GM23248 (cell line): ENCODE results near the gene SRRM5. TPM values are rescaled to one million over a fixed set of nuclear protein-coding genes. Genes with fewer than 3 reads are reported as not detected.

Source experiments
- DNase-seq: peaks from one replicate; pipeline ENCODE4 v3.0.0-alpha.2; 2015
- H2AFZ ChIP-seq: fragments of 200-600 bp; sonication (generic); 2 replicates; pipeline ENCODE4 v1.6.1; 2016; ENCODE audit warnings: antibody characterized with exemption
- H3F3A ChIP-seq: fragments of 200-600 bp; sonication (generic); 2 replicates; pipeline ENCODE4 v1.6.1; 2016; ENCODE audit warnings: mild to moderate bottlenecking, antibody characterized with exemption, mixed run types; ENCODE audit not compliant: insufficient read depth
- H3K27ac ChIP-seq: fragments of 200-600 bp; sonication (generic); 2 replicates; pipeline ENCODE4 v1.5.1; 2016; ENCODE audit warnings: mild to moderate bottlenecking
- H3K27me3 ChIP-seq: fragments of 200-600 bp; sonication (generic); replicated peaks from 2 replicates; pipeline ENCODE4 v1.6.1; 2016; ENCODE audit warnings: mild to moderate bottlenecking; ENCODE audit not compliant: insufficient read depth
- H3K36me3 ChIP-seq: fragments of 200-600 bp; sonication (generic); 2 replicates; pipeline ENCODE4 v1.6.1; 2016; ENCODE audit warnings: low read depth, mild to moderate bottlenecking
- H3K4me1 ChIP-seq: fragments of 200-600 bp; sonication (generic); 2 replicates; pipeline ENCODE4 v1.6.1; 2016; ENCODE audit warnings: mild to moderate bottlenecking; ENCODE audit not compliant: insufficient read depth
- H3K4me2 ChIP-seq: fragments of 200-600 bp; sonication (generic); one replicate; pipeline ENCODE4 v1.6.1; 2016; ENCODE audit warnings: mild to moderate bottlenecking; ENCODE audit not compliant: unreplicated experiment
- H3K4me3 ChIP-seq: fragments of 200-600 bp; sonication (generic); 2 replicates; pipeline ENCODE4 v1.5.1; 2016; ENCODE audit warnings: mild to moderate bottlenecking
- H3K79me2 ChIP-seq: fragments of 200-600 bp; sonication (generic); 2 replicates; pipeline ENCODE4 v1.6.1; 2016; ENCODE audit warnings: mild to moderate bottlenecking; ENCODE audit not compliant: insufficient read depth
- H3K9ac ChIP-seq: fragments of 200-600 bp; sonication (generic); 2 replicates; pipeline ENCODE4 v1.6.1; 2016; ENCODE audit warnings: mild to moderate bottlenecking
- H3K9me2 ChIP-seq: fragments of 200-600 bp; sonication (generic); 2 replicates; pipeline ENCODE4 v1.6.1; 2016; ENCODE audit warnings: mixed run types, mild to moderate bottlenecking, moderate library complexity; ENCODE audit not compliant: insufficient read depth
- H3K9me3 ChIP-seq: fragments of 200-600 bp; sonication (generic); one replicate; pipeline ENCODE4 v1.6.1; 2017; ENCODE audit warnings: low read depth
- H4K20me1 ChIP-seq: fragments of 200-600 bp; sonication (generic); 2 replicates; pipeline ENCODE4 v1.6.0; 2016; ENCODE audit not compliant: insufficient read depth
- EZH2 ChIP-seq: fragments of 200-600 bp; sonication (generic); IDR thresholded peaks from 2 replicates; pipeline ENCODE4 v1.6.1; 2018; ENCODE audit warnings: antibody characterized with exemption, mild to moderate bottlenecking; ENCODE audit not compliant: insufficient read depth, poor library complexity, severe bottlenecking
- EZH2phosphoT487 ChIP-seq: fragments of 200-600 bp; sonication (generic); IDR thresholded peaks from 2 replicates; pipeline ENCODE4 v1.6.1; 2018; ENCODE audit warnings: antibody characterized with exemption, moderate library complexity, mild to moderate bottlenecking, low read depth; ENCODE audit not compliant: insufficient read depth
- WGBS, 2 experiments: methylation state at CpG; one replicate each; pipeline ENCODE4 v1.1.6; 2015 to 2017; ENCODE audit warnings: low lambda C conversion rate in 2 of 2, low coverage in 1 of 2; ENCODE audit errors: missing lambda C conversion rate in 2 of 2; 5-methylcytosine and 5-hydroxymethylcytosine counted together
- in situ Hi-C: fragments of 300-500 bp; cut with MboI; formaldehyde crosslinking; loops from 2 replicates; pipeline ENCODE4 v1.15.0; 2020
- polyA plus RNA-seq: library from polyadenylated mRNA; unstranded; fragments of >200 nt; fragmentation: Nextera tagmentation; extraction: Ambion mirVana; gene quantifications from 2 replicates; pipeline ENCODE4 v1.2.1, GENCODE V29; 2016
- total RNA-seq: library from RNA; depleted of rRNA; stranded (reverse); fragments of >200 nt; shearing (Covaris generic); gene quantifications from 2 replicates; pipeline ENCODE4 v1.2.3, GENCODE V29; 2014

The SRRM5 gene
- total and polyA plus RNA-seq, 2 experiments from 2014 or later: not detected

DNA sequence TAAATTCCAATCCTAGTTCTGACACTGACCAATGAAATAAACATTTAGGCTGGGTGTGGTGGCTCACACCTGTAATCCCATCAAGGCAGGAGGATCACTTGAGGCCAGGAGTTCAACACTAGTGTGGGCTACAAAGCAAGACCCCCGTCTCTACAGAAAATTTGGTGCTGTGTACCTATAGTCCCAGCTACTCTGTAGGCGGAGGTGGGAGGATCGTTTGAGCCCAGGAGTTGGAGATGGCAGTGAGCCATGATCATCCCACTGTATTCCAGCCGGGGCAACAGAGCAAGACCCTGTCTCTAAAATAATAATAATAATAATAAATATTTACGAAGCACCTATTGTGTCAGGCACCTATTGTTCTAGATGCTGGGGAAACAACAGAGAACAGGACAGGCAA, 22.6 kb upstream of the SRRM5 start:
- Histone ChIP-seq H3K4me3 (no peak overlapping the region), H3K4me1 (peaks cover 8% of the 10 kb centered on the region), H3K27me3 (no peaks in the 10 kb centered on the region), H3F3A (0 out of 2 replicates have a peak, but pooled peaks cover 3% of the 10 kb centered on the region), H3K9ac (no peak overlapping the region), H3K27ac (no peak overlapping the region), H3K36me3 (peaks cover 10% of the 10 kb centered on the region; the same call in 1 of the 2 replicates), H3K9me3 (no peaks in the 10 kb centered on the region), H4K20me1 (no peaks in the 10 kb centered on the region), H3K79me2 (peaks cover 52% of the 10 kb centered on the region), H3K9me2 (no peaks in the 10 kb centered on the region), H3K4me2 (no peak overlapping the region), H2AFZ (no peak overlapping the region)
- in situ Hi-C loops: no loop called here
- WGBS, 2 experiments: 76% methylated on average over 5 of the region's 5 CpGs
- no peak for DNase-seq
- TF ChIP-seq EZH2 (no peak), EZH2phosphoT487 (no peak)

DNA sequence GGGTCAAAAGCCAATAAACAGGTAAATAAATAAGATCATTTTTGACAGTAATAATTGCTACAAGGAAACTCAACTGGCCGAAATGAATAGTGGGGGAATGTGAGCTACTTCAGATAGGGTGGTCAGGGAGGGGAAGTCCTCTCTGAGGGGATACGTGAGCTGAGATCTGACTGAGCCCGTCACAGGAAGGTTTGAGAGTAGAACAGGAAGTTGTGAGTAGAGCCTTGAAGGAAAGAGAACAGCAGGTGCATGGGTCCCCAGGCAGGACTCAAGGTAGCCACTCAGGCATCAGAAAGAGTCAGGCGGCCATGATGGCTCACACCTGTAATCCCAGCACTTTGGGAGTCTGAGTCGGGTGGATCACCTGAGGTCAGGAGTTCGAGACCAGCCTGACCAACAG, 22.2 kb upstream of the SRRM5 start:
- no peak for DNase-seq
- in situ Hi-C loops: no loop called here
- Histone ChIP-seq H3K4me3 (no peak overlapping the region), H3F3A (no peaks in the 10 kb centered on the region), H3K36me3 (peaks cover 10% of the 10 kb centered on the region; the same call in 1 of the 2 replicates), H3K4me1 (peaks cover 9% of the 10 kb centered on the region), H3K9me2 (no peaks in the 10 kb centered on the region), H3K79me2 (peaks cover 56% of the 10 kb centered on the region), H4K20me1 (no peaks in the 10 kb centered on the region), H3K9me3 (no peaks in the 10 kb centered on the region), H3K9ac (no peak overlapping the region), H3K4me2 (no peak overlapping the region), H3K27ac (no peak overlapping the region), H2AFZ (no peak overlapping the region), H3K27me3 (no peaks in the 10 kb centered on the region)
- 71 to 82% methylated on average over 5 to 6 of the region's 6 CpGs for WGBS, 2 experiments
- no peak for TF ChIP-seq EZH2phosphoT487
- no peak for TF ChIP-seq EZH2

DNA sequence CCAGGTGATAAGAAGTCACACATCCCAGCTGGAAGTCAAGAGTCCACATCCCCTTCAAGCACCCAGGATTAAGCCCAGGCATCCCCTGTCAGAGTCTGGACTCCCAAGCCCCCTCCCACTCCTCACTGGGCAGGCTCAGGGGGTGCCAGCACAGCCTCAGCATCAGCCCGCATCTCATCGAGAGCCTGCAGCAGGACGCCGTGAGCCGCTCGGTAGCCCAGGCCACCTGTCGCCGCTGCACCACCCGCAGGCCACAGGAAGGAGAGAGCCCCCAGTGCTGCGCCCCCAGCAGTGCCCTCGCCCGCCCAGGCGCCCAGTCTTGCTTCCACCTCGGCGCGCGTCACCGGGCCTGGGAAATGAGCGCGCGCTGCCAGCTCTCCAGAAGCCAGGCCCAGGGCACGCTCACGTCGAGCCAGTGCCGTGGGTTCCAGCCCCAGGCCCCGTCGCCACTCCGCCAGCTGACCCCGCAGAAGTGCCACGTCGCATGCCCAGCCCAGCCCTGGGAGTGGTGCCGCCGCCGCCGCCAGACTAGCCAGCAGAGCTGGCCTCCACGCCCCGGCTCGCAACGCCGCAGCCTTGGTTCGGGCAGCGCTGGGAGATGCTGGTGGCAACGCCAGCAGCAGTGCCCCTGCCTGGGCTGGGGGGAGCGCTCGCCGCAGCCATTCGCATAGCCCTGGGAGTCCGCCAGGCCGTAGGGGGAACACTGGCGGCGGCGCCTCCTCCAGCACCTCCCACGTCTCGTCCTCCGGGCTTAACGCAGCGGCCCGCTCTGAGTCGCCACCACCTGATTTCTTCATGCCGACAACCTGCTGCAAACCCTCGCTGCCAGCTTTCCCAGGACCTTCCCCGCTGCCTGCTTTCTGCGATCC, 19.8 kb upstream of the SRRM5 start:
- H3K9me2 ChIP-seq: no peaks in the 10 kb centered on the region
- WGBS, 2 experiments: 96% methylated on average over 53 to 63 of the region's 63 CpGs
- no peak overlapping the region for H3K4me3 ChIP-seq
- H2AFZ ChIP-seq: no peak overlapping the region
- H3K27ac ChIP-seq: no peak overlapping the region
- TF ChIP-seq EZH2phosphoT487: no peak
- TF ChIP-seq EZH2: no peak
- peaks cover 9% of the 10 kb centered on the region for H3K4me1 ChIP-seq
- no peaks in the 10 kb centered on the region for H4K20me1 ChIP-seq
- no peak overlapping the region for H3K4me2 ChIP-seq
- H3K79me2 ChIP-seq: peaks cover 70% of the 10 kb centered on the region
- H3K9ac ChIP-seq: no peak overlapping the region
- in situ Hi-C loops: no loop called here
- H3K9me3 ChIP-seq: no peaks in the 10 kb centered on the region
- no peaks in the 10 kb centered on the region for H3K27me3 ChIP-seq
- DNase-seq: no peak
- H3F3A ChIP-seq: no peaks in the 10 kb centered on the region; the same call in 1 of the 2 replicates
- H3K36me3 ChIP-seq: peaks cover 8% of the 10 kb centered on the region; the same call in 1 of the 2 replicates

DNA sequence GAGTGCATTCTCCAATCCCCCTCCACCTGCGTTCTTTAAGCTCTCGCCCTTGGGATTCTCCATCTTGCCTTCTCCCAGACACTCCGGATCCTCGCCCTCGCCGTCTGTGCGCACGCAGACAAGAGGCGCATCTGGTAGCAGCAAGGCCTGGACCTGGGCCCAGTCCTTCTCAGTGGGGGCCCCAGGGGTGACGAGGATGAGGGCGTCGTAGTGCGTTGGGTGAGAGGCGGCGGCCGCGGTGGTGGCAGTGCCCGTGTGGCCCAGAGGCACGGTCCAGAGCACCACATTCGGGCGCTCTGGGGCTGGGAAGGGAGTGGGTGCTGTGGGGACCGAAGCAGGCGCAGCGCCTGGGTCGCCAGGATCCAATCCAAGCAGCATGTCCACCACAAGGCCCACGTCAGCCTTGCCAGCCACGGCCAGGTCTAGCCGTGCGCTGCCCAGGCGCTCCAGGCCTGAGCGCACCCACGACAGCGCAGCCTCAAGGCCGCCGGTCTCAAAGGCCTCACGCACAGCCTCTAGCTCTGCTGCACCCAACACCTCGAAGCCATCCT, 19.0 kb upstream of the SRRM5 start:
- in situ Hi-C loops: no loop called here
- Histone ChIP-seq H3K27ac (no peak overlapping the region), H3K36me3 (0 out of 2 replicates have a peak, but pooled peaks cover 4% of the 10 kb centered on the region), H3F3A (peaks cover 4% of the 10 kb centered on the region; the same call in 1 of the 2 replicates), H3K4me1 (peaks cover 17% of the 10 kb centered on the region), H3K9ac (no peak overlapping the region), H3K9me3 (no peaks in the 10 kb centered on the region), H3K27me3 (no peaks in the 10 kb centered on the region), H3K79me2 (peaks cover 72% of the 10 kb centered on the region), H4K20me1 (no peaks in the 10 kb centered on the region), H3K4me3 (no peak overlapping the region), H3K9me2 (no peaks in the 10 kb centered on the region), H3K4me2 (no peak overlapping the region), H2AFZ (no peak overlapping the region)
- DNase-seq: no peak
- 90 to 91% methylated on average over 35 to 37 of the region's 37 CpGs for whole genome bisulfite sequencing, 2 experiments
- TF ChIP-seq EZH2 (no peak), EZH2phosphoT487 (no peak)
